Suprapubic skin (tissue), 3 donors: ENCODE measurements around the gene CDH5.

Source experiments
- POLR2A ChIP-seq, 2 donors: fragments of 450-650 bp; IDR thresholded peaks; one replicate each; pipeline ENCODE4 v1.6.1; 2017; ENCODE audit warnings: antibody characterized with exemption in 2 of 2, mild to moderate bottlenecking in 2 of 2, moderate library complexity in 2 of 2
- TF ChIP-seq, protein P1 (sequence below), 2 donors: fragments of 200-600 bp in 1 of 2; fragments of 450-650 bp in 1 of 2; sonication (generic) in 1 of 2; IDR thresholded peaks; one replicate each; pipeline ENCODE4 v1.5.1; 2016 to 2019; ENCODE audit warnings: antibody characterized with exemption in 2 of 2, mild to moderate bottlenecking in 1 of 2, moderate library complexity in 1 of 2

DNA sequence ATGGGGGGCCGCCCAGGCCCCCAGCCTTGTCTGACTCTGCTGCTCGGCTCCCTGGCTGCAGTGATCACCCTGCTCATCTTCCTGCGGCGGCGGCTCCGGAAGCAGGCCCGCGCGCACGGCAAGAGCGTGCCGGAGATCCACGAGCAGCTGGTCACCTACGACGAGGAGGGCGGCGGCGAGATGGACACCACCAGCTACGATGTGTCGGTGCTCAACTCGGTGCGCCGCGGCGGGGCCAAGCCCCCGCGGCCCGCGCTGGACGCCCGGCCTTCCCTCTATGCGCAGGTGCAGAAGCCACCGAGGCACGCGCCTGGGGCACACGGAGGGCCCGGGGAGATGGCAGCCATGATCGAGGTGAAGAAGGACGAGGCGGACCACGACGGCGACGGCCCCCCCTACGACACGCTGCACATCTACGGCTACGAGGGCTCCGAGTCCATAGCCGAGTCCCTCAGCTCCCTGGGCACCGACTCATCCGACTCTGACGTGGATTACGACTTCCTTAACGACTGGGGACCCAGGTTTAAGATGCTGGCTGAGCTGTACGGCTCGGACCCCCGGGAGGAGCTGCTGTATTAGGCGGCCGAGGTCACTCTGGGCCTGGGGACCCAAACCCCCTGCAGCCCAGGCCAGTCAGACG is 36.2 kb downstream of the CDH5 start:
- TF ChIP-seq, protein P1, sequence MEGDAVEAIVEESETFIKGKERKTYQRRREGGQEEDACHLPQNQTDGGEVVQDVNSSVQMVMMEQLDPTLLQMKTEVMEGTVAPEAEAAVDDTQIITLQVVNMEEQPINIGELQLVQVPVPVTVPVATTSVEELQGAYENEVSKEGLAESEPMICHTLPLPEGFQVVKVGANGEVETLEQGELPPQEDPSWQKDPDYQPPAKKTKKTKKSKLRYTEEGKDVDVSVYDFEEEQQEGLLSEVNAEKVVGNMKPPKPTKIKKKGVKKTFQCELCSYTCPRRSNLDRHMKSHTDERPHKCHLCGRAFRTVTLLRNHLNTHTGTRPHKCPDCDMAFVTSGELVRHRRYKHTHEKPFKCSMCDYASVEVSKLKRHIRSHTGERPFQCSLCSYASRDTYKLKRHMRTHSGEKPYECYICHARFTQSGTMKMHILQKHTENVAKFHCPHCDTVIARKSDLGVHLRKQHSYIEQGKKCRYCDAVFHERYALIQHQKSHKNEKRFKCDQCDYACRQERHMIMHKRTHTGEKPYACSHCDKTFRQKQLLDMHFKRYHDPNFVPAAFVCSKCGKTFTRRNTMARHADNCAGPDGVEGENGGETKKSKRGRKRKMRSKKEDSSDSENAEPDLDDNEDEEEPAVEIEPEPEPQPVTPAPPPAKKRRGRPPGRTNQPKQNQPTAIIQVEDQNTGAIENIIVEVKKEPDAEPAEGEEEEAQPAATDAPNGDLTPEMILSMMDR (IDR thresholded peaks at IDR 0.05): no peak
- TF ChIP-seq POLR2A (IDR thresholded peaks at IDR 0.05): no peak
